Mucosa of descending colon (tissue), 3 donors: Measurements from ENCODE around the gene S100A7. TPM values are rescaled to one million over a fixed set of nuclear protein-coding genes. Genes with fewer than 3 reads are reported as not detected.
"Not testable (repeated sequence)": the region's sequence is repeated elsewhere in the genome, so short reads cannot be mapped to it uniquely, and the experiment has no call there.

ENCODE experiments used
- ATAC-seq: fragments of 200-7000 bp; cut with Tn5 transposase; one replicate; pipeline ENCODE4 v1.9.1; 2020; ENCODE audit warnings: mild to moderate bottlenecking, moderate library complexity
- DNase-seq, 3 donors: peaks; one replicate each; pipeline ENCODE4 v3.0.0-alpha.2; 2020
- H3K36me3 ChIP-seq: fragments of 200-600 bp; one replicate; pipeline ENCODE4 v1.8.0; 2021; ENCODE audit warnings: low read depth, mild to moderate bottlenecking
- H3K4me1 ChIP-seq: fragments of 200-600 bp; one replicate; pipeline ENCODE4 v1.8.0; 2021; ENCODE audit warnings: low read depth, mild to moderate bottlenecking
- H3K4me3 ChIP-seq: fragments of 200-600 bp; one replicate; pipeline ENCODE4 v1.8.0; 2021; ENCODE audit warnings: mild to moderate bottlenecking
- H3K9me3 ChIP-seq: fragments of 200-600 bp; one replicate; pipeline ENCODE4 v1.8.0; 2021; ENCODE audit warnings: mild to moderate bottlenecking
- CTCF ChIP-seq: fragments of 200-600 bp; IDR thresholded peaks from one replicate; pipeline ENCODE4 v1.8.0; 2022; ENCODE audit warnings: antibody characterized with exemption, mild to moderate bottlenecking
- intact Hi-C, 2 donors: fragments of 100-400 bp; cut with DNase I in 1 of 2; cut with micrococcal nuclease in 1 of 2; formaldehyde crosslinking; loops; one replicate each; pipeline versions ENCODE4 v1.11.0 to v1.11.1; 2022; cut with DNase I, micrococcal nuclease
- total RNA-seq, 3 donors: library from RNA; stranded (reverse); fragmentation: NEBNext Ultra II Directional in 2 of 3; extraction: Animal tissue kit (Norgen Biotek cat#: 25700) in 2 of 3; gene quantifications; one replicate each; pipeline versions ENCODE4 v1.2.1 to v1.2.4, GENCODE V29; 2021 to 2023
- donor health status: DM: no; HTN: no; CAD: no; lungs with moderate emphysema.
- donor health status: DM: no; HTN: no; CAD: no.
- donor health status: DM: no; HTN: yes; CAD: no.

S100A7 gene
- total RNA-seq, 3 donors from 2014 or later = not detected

GRCh38 chr1:153415850-153416570, 44.4 kb downstream of the S100A7 start, which contains the start of gene S100A7A:
TSS of gene S100A7A (plus strand) at chr1:153416520. CDS start at chr1:153418083, 1,563 bp downstream.
- no peaks in the 10 kb centered on the region for H3K4me1 ChIP-seq
- TF ChIP-seq CTCF = no peak
- ATAC-seq (no peak), DNase-seq (no peak)
- no peaks in the 10 kb centered on the region for H3K36me3 ChIP-seq
- no peaks in the 10 kb centered on the region for H3K9me3 ChIP-seq
- intact Hi-C loops = no loop called here
- H3K4me3 ChIP-seq = no peak within 1 kb of the TSS

- H3K4me3 ChIP-seq, DNase-seq, H3K36me3 ChIP-seq, intact Hi-C loops, H3K4me1 ChIP-seq, ATAC-seq, H3K9me3 ChIP-seq: not testable (repeated sequence)
These were observed 46.5 kb downstream of the S100A7 start for GRCh38 chr1:153413961-153414360.

Other genes with a start within 250 kb of the S100A7 start
- not detected for gene PRR9, start 243.1 kb downstream of the S100A7 start, total RNA-seq
- not detected for gene LORICRIN, start 201.0 kb downstream of the S100A7 start, total RNA-seq
- gene PGLYRP3, start 147.7 kb downstream of the S100A7 start, total RNA-seq = not detected
- not detected for gene PGLYRP4, start 111.8 kb downstream of the S100A7 start, total RNA-seq
- 100 to 1,000 TPM in 1 of 3 donors, 10 to 100 TPM in 1, 1 to 10 TPM in 1; 5.5 to 151 (median 75.0) TPM for gene S100A9, start 102.8 kb downstream of the S100A7 start, total RNA-seq
- 1 to 10 TPM in 1 of 3 donors, under 1 TPM in 1, not detected in 1; 0.87 to 1.5 TPM for gene S100A12, start 85.0 kb downstream of the S100A7 start, total RNA-seq
- gene S100A8, start 69.6 kb downstream of the S100A7 start, total RNA-seq = 10 to 100 TPM in 2 of 3 donors, 1 to 10 TPM in 1; 3.4 to 90.6 (median 22.4) TPM
- gene S100A7A, start 44.1 kb downstream of the S100A7 start, total RNA-seq = not detected
- 1,000 to 10,000 TPM; 1,327 to 1,659 (median 1,382) TPM for gene S100A6, start 75.3 kb upstream of the S100A7 start, total RNA-seq
- not detected for gene S100A5, start 80.3 kb upstream of the S100A7 start, total RNA-seq
- 100 to 1,000 TPM in 2 of 3 donors, 10 to 100 TPM in 1; 28.9 to 176 (median 141) TPM for gene S100A4, start 85.2 kb upstream of the S100A7 start, total RNA-seq
- 1 to 10 TPM in 1 of 3 donors, under 1 TPM in 1, not detected in 1; 0.85 to 2.2 TPM for gene S100A3, start 88.6 kb upstream of the S100A7 start, total RNA-seq
- gene S100A2, start 105.2 kb upstream of the S100A7 start, total RNA-seq = 1 to 10 TPM in 2 of 3 donors, not detected in 1; 1.3 to 1.9 TPM
- gene S100A16, start 152.5 kb upstream of the S100A7 start, total RNA-seq = 100 to 1,000 TPM in 2 of 3 donors, 10 to 100 TPM in 1; 79.9 to 156 (median 139) TPM
- 100 to 1,000 TPM; 122 to 361 (median 325) TPM for gene S100A14, start 155.7 kb upstream of the S100A7 start, total RNA-seq
- gene S100A13, start 166.9 kb upstream of the S100A7 start, total RNA-seq = 100 to 1,000 TPM in 1 of 3 donors, 10 to 100 TPM in 2; 42.3 to 102 (median 43.9) TPM
- 1 to 10 TPM in 2 of 3 donors, under 1 TPM in 1; 0.20 to 5.6 (median 2.4) TPM for gene S100A1, start 167.8 kb upstream of the S100A7 start, total RNA-seq
- 10 to 100 TPM; 64.2 to 71.8 (median 71.6) TPM for gene CHTOP, start 173.4 kb upstream of the S100A7 start, total RNA-seq
- gene SNAPIN, start 198.1 kb upstream of the S100A7 start, total RNA-seq = 10 to 100 TPM; 22.6 to 33.7 (median 25.4) TPM
- gene ILF2, start 210.3 kb upstream of the S100A7 start, total RNA-seq = 100 to 1,000 TPM in 1 of 3 donors, 10 to 100 TPM in 2; 78.4 to 126 (median 81.3) TPM
- 10 to 100 TPM in 1 of 3 donors, 1 to 10 TPM in 2; 2.3 to 16.4 (median 6.0) TPM for gene NPR1, start 218.0 kb upstream of the S100A7 start, total RNA-seq